ENCODE data around the gene RNH1. TPM values are rescaled to one million over a fixed set of nuclear protein-coding genes. Genes with fewer than 3 reads are reported as not detected.

The RNH1 gene
- polyA plus RNA-seq, 10 donors = 75.5 to 108 (median 86.2) TPM

Other genes with a start within 250 kb of the RNH1 start
- gene NLRP6, start 228.8 kb downstream of the RNH1 start, polyA plus RNA-seq (ENCODE audit: insufficient read length in 10 of 10) = under 1 TPM in 3 of 10 donors, not detected in 7; 0.04 to 0.15 (median 0.05) TPM
- gene PGGHG, start 218.1 kb downstream of the RNH1 start, polyA plus RNA-seq (ENCODE audit: insufficient read length in 10 of 10) = 10 to 100 TPM in 2 of 10 donors, 1 to 10 TPM in 8; 3.5 to 15.7 (median 8.5) TPM
- not detected for gene IFITM5, start 207.7 kb downstream of the RNH1 start, polyA plus RNA-seq (ENCODE audit: insufficient read length in 10 of 10)
- 100 to 1,000 TPM in 2 of 10 donors, 10 to 100 TPM in 8; 53.8 to 138 (median 86.2) TPM for gene IFITM2, start 199.4 kb downstream of the RNH1 start, polyA plus RNA-seq (ENCODE audit: insufficient read length in 10 of 10)
- 10 to 100 TPM; 10.0 to 33.2 (median 15.9) TPM for gene IFITM1, start 193.2 kb downstream of the RNH1 start, polyA plus RNA-seq (ENCODE audit: insufficient read length in 10 of 10)
- gene IFITM3, start 186.4 kb downstream of the RNH1 start, polyA plus RNA-seq (ENCODE audit: insufficient read length in 10 of 10) = 100 to 1,000 TPM; 172 to 315 (median 276) TPM
- 10 to 100 TPM in 9 of 10 donors, 1 to 10 TPM in 1; 9.4 to 35.6 (median 13.8) TPM for gene B4GALNT4, start 137.7 kb downstream of the RNH1 start, polyA plus RNA-seq (ENCODE audit: insufficient read length in 10 of 10)
- gene PKP3, start 113.0 kb downstream of the RNH1 start, polyA plus RNA-seq (ENCODE audit: insufficient read length in 10 of 10) = 10 to 100 TPM in 1 of 10 donors, 1 to 10 TPM in 1, under 1 TPM in 6, not detected in 2; 0.14 to 14.1 (median 0.61) TPM
- gene SIGIRR, start 92.2 kb downstream of the RNH1 start, polyA plus RNA-seq (ENCODE audit: insufficient read length in 10 of 10) = 10 to 100 TPM in 8 of 10 donors, 1 to 10 TPM in 2; 8.4 to 19.6 (median 13.2) TPM
- gene ANO9, start 65.2 kb downstream of the RNH1 start, polyA plus RNA-seq (ENCODE audit: insufficient read length in 10 of 10) = 1 to 10 TPM in 4 of 10 donors, under 1 TPM in 6; 0.08 to 2.7 (median 0.44) TPM
- 10 to 100 TPM; 23.4 to 31.7 (median 28.1) TPM for gene PTDSS2, start 57.0 kb downstream of the RNH1 start, polyA plus RNA-seq (ENCODE audit: insufficient read length in 10 of 10)
- gene HRAS, start 28.3 kb upstream of the RNH1 start, polyA plus RNA-seq (ENCODE audit: insufficient read length in 10 of 10) = 100 to 1,000 TPM in 5 of 10 donors, 10 to 100 TPM in 5; 84.1 to 114 (median 101) TPM
- 1 to 10 TPM; 2.7 to 7.0 (median 4.9) TPM for gene LRRC56, start 30.3 kb upstream of the RNH1 start, polyA plus RNA-seq (ENCODE audit: insufficient read length in 10 of 10)
- 1 to 10 TPM in 1 of 10 donors, under 1 TPM in 9; 0.17 to 1.1 (median 0.44) TPM for gene LMNTD2, start 53.5 kb upstream of the RNH1 start, polyA plus RNA-seq (ENCODE audit: insufficient read length in 10 of 10)
- 1 to 10 TPM; 1.1 to 3.7 (median 2.2) TPM for gene RASSF7, start 53.7 kb upstream of the RNH1 start, polyA plus RNA-seq (ENCODE audit: insufficient read length in 10 of 10)
- 10 to 100 TPM; 13.5 to 22.1 (median 16.5) TPM for gene PHRF1, start 69.2 kb upstream of the RNH1 start, polyA plus RNA-seq (ENCODE audit: insufficient read length in 10 of 10)
- gene IRF7, start 108.7 kb upstream of the RNH1 start, polyA plus RNA-seq (ENCODE audit: insufficient read length in 10 of 10) = 10 to 100 TPM in 4 of 10 donors, 1 to 10 TPM in 6; 6.3 to 13.1 (median 9.6) TPM
- gene CDHR5, start 117.7 kb upstream of the RNH1 start, polyA plus RNA-seq (ENCODE audit: insufficient read length in 10 of 10) = 1 to 10 TPM in 7 of 10 donors, under 1 TPM in 3; 0.60 to 2.1 (median 1.2) TPM
- 100 to 1,000 TPM in 1 of 10 donors, 10 to 100 TPM in 9; 31.7 to 107 (median 61.3) TPM for gene SCT, start 119.9 kb upstream of the RNH1 start, polyA plus RNA-seq (ENCODE audit: insufficient read length in 10 of 10)
- under 1 TPM; 0.23 to 0.90 (median 0.73) TPM for gene DRD4, start 130.0 kb upstream of the RNH1 start, polyA plus RNA-seq (ENCODE audit: insufficient read length in 10 of 10)
- gene DEAF1, start 188.0 kb upstream of the RNH1 start, polyA plus RNA-seq (ENCODE audit: insufficient read length in 10 of 10) = 10 to 100 TPM; 22.1 to 40.7 (median 29.2) TPM
- 10 to 100 TPM; 10.6 to 27.9 (median 16.7) TPM for gene TMEM80, start 188.6 kb upstream of the RNH1 start, polyA plus RNA-seq (ENCODE audit: insufficient read length in 10 of 10)
- 1 to 10 TPM; 1.5 to 9.0 (median 2.8) TPM for gene EPS8L2, start 199.0 kb upstream of the RNH1 start, polyA plus RNA-seq (ENCODE audit: insufficient read length in 10 of 10)
- gene TALDO1, start 240.2 kb upstream of the RNH1 start, polyA plus RNA-seq (ENCODE audit: insufficient read length in 10 of 10) = 10 to 100 TPM; 55.0 to 92.1 (median 66.3) TPM

Measured in muscle of back (tissue), 10 donors.